Uterus (tissue), 2 donors: ENCODE data around the gene UBE2E1.

Experiments used
- POLR2A ChIP-seq, 2 donors: fragments of 450-650 bp; IDR thresholded peaks; one replicate each; pipeline ENCODE4 v1.6.1; 2016; ENCODE audit warnings: antibody characterized with exemption in 2 of 2, mild to moderate bottlenecking in 1 of 2, moderate library complexity in 1 of 2
- TF ChIP-seq, protein P1 (sequence below), 4 experiments: fragments of 200-600 bp in 2 of 4; fragments of 450-650 bp in 2 of 4; sonication (generic) in 2 of 4; IDR thresholded peaks; one replicate each; pipeline ENCODE4 v1.5.1; 2016 to 2019; ENCODE audit warnings: antibody characterized with exemption in 4 of 4, mild to moderate bottlenecking in 2 of 4, moderate library complexity in 1 of 4

DNA sequence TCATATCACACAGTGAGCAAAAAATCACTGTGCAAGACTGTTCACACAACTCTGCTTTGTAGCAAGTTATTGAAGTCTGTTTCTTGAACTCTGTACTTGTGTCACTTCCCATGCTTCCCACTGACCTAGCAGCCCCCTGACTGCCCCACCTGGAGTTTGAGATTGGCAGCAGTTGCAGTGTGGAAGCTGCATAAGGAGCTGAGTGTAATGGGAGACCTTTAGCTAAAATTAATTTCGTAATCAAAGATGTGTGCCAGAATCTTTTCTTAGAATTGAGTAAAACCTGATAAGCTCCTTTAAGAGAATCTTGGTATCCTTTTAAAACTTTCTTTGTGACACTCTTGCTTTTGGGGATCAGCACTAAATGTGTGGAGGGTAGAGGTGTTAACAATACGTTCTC, 68.2 kb downstream of the UBE2E1 start:
- no peak for TF ChIP-seq POLR2A (IDR thresholded peaks at IDR 0.05)
- TF ChIP-seq, protein P1, sequence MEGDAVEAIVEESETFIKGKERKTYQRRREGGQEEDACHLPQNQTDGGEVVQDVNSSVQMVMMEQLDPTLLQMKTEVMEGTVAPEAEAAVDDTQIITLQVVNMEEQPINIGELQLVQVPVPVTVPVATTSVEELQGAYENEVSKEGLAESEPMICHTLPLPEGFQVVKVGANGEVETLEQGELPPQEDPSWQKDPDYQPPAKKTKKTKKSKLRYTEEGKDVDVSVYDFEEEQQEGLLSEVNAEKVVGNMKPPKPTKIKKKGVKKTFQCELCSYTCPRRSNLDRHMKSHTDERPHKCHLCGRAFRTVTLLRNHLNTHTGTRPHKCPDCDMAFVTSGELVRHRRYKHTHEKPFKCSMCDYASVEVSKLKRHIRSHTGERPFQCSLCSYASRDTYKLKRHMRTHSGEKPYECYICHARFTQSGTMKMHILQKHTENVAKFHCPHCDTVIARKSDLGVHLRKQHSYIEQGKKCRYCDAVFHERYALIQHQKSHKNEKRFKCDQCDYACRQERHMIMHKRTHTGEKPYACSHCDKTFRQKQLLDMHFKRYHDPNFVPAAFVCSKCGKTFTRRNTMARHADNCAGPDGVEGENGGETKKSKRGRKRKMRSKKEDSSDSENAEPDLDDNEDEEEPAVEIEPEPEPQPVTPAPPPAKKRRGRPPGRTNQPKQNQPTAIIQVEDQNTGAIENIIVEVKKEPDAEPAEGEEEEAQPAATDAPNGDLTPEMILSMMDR (IDR thresholded peaks at IDR 0.05), result no peak
